ENCODE results near the gene CACNA2D4. TPM values are rescaled to one million over a fixed set of nuclear protein-coding genes. Genes with fewer than 3 reads are reported as not detected.
A peak's percentile ranks its signal among the peaks of the same experiment; 100 is the strongest.

The CACNA2D4 gene
- total RNA-seq, 1 donor from 2014 or later = 5.9 TPM

DNA sequence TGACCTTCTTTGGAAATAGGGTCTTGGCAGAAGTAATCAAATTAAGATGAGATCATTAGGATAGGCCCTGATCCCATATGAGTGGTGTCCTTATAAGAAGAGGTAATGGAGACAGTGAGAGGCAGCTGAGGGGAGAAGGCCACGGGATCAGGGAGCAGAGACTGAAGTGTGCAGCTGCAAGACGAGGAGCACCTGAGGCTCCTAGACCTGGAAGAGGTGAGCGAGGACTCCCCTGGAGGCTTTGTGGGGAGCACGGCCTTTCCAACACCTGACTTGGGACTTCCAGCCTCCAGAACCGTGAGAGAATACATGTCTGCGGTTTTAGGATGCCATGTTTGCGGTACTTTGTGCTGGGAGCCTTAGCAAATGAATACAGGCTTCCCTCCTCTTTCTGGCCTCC lies 60.6 kb downstream of the CACNA2D4 start:
- intact Hi-C loops (cut with DNase I) = no loop called here

GRCh38 chr12:1857086-1857485 lies 61.4 kb downstream of the CACNA2D4 start:
- no peak for DNase-seq (ENCODE audit: low spot score)
- intact Hi-C loops (cut with DNase I) = no loop called here
- ATAC-seq = no peak

More for the DNA sequence above, 60.6 kb downstream of the CACNA2D4 start:
- no peak for ATAC-seq
- DNase-seq (ENCODE audit: low spot score) = no peak

GRCh38 chr12:1855241-1855640 lies 63.2 kb downstream of the CACNA2D4 start:
- DNase-seq (ENCODE audit: low spot score) = no peak
- ATAC-seq = no peak
- intact Hi-C loops (cut with DNase I) = no loop called here

GRCh38 chr12:1853716-1854115 lies 64.7 kb downstream of the CACNA2D4 start:
- DNase-seq (ENCODE audit: low spot score) (no peak), ATAC-seq (no peak)
- intact Hi-C loops (cut with DNase I) = no loop called here

- intact Hi-C loops (cut with DNase I) = no loop called here
- DNase-seq (ENCODE audit: low spot score) = no peak
- ATAC-seq = no peak
Observed at GRCh38 chr12:1852076-1852475, 66.4 kb downstream of the CACNA2D4 start.

DNA sequence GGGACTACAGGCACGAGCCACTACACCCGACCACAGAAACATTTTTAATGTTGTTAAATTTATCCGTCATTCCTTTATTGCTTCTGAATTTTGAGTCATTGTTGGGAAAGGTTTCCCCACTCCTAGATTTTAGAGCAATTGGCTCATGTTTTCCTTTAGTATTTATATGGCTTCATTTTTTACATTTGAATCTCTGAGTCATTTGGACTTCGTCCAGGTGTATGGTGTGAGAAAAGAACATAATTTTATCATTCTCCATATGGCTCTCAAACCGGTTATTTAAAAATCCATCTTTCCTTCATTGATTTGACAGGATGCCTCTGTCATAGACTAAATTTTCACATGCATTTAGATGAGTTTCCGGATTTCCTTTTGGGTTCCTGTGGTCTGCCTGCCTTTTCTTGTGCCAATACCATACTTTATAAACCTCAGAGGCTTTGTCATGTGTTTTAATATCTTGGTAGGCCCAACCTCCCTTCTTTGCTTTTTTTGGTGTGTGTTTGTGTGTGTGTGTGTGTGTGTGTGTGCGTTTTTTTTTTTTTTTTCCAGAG lies 67.2 kb downstream of the CACNA2D4 start:
- ATAC-seq (no peak), DNase-seq (ENCODE audit: low spot score) (no peak)
- intact Hi-C loops (cut with DNase I) = no loop called here

DNA sequence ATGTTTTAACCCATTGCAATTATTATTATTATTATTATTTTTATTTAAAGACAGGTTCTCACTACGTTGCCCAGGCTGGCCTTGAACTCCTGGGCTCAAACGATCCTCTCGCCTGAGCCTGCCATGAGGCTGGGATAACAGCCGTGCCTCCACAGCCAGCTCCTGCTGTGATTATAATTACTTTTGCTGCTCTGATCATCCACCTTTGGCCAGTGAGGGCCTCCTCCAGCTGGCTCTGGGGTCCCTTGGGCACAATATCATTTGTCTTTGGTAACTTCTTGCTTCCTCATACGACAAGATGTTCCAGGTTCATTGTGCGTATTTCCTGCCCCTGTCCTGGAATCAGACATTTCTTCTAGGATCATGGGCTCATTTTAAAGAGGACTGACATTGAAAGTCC lies 69.7 kb downstream of the CACNA2D4 start:
- DNase-seq (ENCODE audit: low spot score) = no peak
- intact Hi-C loops (cut with DNase I) = no loop called here
- ATAC-seq = no peak

DNA sequence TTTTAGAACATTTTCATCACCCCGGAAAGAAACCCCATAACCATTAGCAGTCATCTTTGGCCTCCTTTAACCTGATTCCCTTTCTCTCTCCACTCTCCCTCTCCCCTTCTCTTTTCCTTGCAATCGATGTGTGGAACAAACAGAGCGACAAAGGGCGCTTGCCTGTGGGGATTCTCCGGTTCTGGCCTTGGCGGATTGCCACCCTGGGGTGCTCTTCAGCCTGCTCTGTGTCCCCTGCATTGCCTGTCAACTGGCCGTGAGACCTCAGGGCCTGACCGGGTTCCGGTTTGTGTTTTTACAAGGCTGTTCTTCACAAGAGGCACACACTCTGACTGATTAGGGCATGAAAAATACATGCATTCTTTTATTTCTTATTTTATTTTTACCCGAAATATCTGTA lies 70.3 kb downstream of the CACNA2D4 start:
- intact Hi-C loops (cut with DNase I) = no loop called here
- no peak for ATAC-seq
- DNase-seq (ENCODE audit: low spot score) = no peak

GRCh38 chr12:1847411-1847810 lies 71.0 kb downstream of the CACNA2D4 start:
- no peak for ATAC-seq
- intact Hi-C loops (cut with DNase I) = no loop called here
- DNase-seq (ENCODE audit: low spot score) = no peak

GRCh38 chr12:1846421-1847405 lies 71.7 kb downstream of the CACNA2D4 start:
- intact Hi-C loops (cut with DNase I) = no loop called here
- DNase-seq (ENCODE audit: low spot score) (peak; percentile 45), ATAC-seq (no peak)

DNA sequence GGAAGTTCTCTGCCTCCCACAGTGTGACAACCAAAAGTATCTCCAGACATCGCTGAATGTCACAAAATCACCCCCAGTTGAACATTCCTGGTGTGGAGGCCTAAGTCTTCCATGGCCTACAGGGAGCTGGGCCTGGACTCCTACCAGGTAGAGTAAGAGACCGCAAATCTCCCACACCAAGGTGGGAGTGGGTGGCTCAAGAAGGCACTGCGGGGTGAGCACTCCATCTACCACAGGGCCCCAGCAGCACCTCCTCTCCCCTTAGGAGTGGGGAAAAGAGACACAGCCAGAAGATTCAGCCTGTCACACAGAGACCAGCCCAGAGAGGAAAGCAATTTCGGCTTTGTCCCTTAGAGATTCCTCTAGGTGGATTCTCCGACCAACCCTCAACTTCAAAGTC lies 72.6 kb downstream of the CACNA2D4 start:
- DNase-seq (ENCODE audit: low spot score) (no peak), ATAC-seq (no peak)
- intact Hi-C loops (cut with DNase I) = no loop called here

DNA sequence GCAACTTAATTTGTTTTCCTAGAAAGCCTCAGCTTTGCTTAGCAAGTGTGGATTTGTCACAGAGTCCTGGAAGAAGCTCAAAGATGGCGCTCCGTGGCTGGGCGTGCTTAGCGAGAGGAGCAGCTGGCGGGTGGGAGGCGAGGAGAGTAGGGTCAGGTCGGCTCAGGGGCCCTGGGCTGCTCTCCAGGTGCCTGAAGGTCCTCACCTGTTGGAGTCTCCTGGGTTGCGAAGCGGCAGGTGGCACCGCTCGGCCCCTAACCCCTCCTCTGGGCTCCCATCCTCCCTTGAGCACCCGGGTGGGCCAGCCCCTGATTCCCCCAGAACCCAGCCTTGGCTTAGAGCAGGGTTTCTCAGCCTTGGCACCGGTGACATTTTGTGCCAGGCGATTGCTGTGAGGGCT lies 73.0 kb downstream of the CACNA2D4 start:
- intact Hi-C loops (cut with DNase I) = no loop called here
- DNase-seq (ENCODE audit: low spot score) (peak; percentile 41), ATAC-seq (no peak)

- intact Hi-C loops (cut with DNase I) = no loop called here
- ATAC-seq (no peak), DNase-seq (ENCODE audit: low spot score) (no peak)
Observed at GRCh38 chr12:1844661-1845409, 73.6 kb downstream of the CACNA2D4 start.

DNA sequence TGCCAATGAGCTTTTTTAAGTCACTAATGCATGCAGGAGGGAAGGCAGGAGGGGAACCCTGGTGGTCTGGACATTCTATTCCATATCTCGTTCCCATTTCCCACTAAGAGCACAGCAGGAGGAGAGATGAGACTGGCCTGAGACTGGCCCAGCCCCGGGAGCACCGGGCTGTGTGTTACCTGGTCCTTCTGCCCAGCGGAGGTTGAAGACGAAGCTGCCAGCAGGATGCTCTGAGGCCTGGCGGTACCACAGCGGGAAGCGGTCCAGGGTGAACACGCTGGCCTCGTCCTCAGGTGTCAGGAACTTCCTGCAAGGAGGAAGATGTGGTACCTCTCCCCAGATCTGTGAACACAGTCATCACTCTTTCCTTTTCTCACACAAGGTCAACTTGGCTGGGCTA lies 74.2 kb downstream of the CACNA2D4 start:
- no peak for DNase-seq (ENCODE audit: low spot score)
- intact Hi-C loops (cut with DNase I) = no loop called here
- no peak for ATAC-seq

DNA sequence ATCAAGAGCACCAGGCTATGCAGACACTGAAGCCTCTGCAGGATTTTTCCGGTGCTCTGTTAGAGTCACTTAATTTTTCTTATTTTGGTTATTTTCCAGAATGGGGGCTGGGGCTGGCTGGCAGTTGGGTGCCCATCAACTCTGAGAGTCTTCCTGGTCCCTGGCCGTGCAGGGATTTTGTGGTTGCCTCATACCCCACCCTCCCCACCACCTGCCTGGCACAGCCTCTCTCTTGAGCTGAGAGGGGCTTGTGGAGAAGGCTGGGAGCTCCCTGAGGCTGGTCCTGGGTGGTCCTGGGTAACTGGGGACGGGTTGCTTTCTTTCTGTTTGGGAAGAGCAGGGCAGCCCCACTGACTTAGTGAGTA lies 74.8 kb downstream of the CACNA2D4 start:
- ATAC-seq = no peak
- DNase-seq (ENCODE audit: low spot score) = no peak
- intact Hi-C loops (cut with DNase I) = no loop called here

GRCh38 chr12:1842905-1843640 lies 75.4 kb downstream of the CACNA2D4 start:
- intact Hi-C loops (cut with DNase I) = no loop called here
- peak; percentile 48 for DNase-seq (ENCODE audit: low spot score)
- no peak for ATAC-seq

DNA sequence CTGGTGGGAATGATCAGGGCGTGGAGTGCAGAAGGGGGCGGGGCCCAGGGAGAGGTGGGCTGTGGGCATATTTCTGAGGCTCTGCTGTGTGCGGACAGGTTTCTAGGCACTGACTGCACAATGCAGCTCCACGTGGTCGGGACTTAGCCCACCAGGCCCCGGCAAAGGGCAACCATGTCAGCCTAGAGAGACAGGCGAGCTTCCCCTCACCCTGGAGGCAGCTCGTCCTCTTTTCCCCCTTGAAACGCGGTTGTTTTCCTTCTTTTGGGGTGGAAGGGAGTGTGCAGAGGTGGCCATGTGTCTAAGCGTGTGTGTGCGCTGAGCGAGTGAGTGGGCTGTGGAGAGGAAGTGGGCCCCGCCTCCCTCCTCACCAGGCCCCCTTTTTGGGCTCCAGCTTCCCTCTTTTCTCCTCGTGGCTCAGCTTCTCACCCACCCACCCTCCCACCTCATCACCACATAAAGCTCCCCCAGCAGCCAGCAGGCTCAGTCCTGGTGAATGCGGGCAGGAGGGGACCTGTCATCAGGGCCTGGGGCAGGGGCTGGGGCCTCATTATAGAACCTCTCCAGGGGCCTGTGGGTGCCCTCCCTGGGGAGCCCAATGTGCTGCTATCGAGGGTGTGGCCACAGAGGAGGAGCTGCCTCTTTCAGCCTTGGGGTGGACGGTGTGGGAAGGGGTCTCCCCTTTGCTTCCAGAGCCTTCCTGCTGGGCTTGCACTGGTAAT lies 76.1 kb downstream of the CACNA2D4 start:
- DNase-seq (ENCODE audit: low spot score) = peak; percentile 54
- intact Hi-C loops (cut with DNase I) = no loop called here
- ATAC-seq = peak; percentile 10

- ATAC-seq (no peak), DNase-seq (ENCODE audit: low spot score) (peak; percentile 50)
- intact Hi-C loops (cut with DNase I) = no loop called here
Observed at GRCh38 chr12:1841586-1842182, 76.8 kb downstream of the CACNA2D4 start.
